HG03025 (cell line): ENCODE results near the gene TNFRSF9.
"Not testable (repeated sequence)": the region's sequence is repeated elsewhere in the genome, so short reads cannot be mapped to it uniquely, and the experiment has no call there.

Experiments
- ATAC-seq: cut with Tn5 transposase; IDR thresholded peaks from one replicate; pipeline ENCODE4 v1.9.1; 2021; ENCODE audit warnings: mild to moderate bottlenecking, moderate library complexity; ENCODE audit not compliant: unreplicated experiment, low FRiP score

TNFRSF9 gene

DNA sequence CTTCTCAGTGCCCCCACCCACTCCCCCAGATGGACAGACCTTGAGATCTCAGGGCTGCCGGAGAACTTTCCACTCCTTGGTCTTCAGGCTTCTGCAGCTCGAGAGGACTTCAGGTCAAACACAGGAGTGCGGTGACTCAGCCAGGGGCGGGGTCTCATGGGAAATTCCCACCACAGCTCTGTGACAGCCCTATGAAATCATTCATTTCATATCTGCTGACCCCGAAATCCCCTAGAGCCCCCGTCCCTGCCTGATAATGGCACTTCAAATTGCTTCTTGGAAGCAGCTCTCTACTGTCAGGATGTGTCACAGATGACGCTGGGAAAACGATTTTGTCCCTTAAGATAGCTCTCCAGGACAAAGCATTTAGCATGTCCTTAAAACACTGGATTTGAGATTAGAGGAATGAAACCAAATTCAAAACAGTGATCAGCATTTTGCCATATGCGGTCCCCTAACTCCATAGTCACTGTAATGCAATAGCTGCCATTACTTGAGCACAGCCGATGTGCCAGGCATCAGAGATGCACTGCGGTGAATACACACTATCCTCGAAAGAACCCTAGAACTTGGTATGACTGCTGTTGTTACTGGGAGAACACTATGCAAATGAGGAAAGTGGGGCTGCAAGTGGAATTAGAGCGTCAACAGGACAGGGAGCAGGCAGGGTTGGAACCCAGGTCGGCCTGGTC lies at the start of gene TNFRSF9:
TNFRSF9 (minus strand) TSS at position 95 of the 692 bp plus-strand sequence. CDS start 845 bp downstream, outside the sequence.
- ATAC-seq, result no peak

DNA sequence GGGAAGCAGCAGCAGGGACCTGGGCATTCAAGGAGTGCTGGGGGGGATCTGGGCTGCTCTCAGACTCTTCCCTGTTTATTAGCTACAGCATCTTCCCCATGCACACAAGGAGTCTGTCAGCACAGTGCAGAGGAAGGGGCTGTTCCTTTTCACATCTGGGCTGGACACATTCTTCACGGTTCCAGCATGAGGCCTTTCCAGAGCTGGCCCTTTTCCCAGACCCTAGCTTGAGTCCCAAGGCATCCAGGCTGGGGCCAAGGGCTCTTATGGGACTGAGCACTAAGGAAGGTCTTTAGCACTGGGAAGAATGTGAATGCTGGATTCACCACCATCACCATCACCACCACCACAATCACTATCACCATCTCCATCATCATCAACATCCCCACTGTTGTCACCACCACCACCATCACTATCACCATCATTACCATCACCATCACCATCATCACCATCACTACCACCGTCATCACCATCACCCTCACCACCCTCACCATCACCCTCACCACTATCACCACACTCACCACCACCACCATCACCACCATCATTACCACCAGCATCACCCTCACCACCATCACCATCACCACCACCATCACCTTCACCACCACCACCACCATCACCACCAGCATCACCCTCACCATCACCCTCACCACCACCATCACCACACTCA lies 49.3 kb upstream of the TNFRSF9 start:
- ATAC-seq, result no peak

DNA sequence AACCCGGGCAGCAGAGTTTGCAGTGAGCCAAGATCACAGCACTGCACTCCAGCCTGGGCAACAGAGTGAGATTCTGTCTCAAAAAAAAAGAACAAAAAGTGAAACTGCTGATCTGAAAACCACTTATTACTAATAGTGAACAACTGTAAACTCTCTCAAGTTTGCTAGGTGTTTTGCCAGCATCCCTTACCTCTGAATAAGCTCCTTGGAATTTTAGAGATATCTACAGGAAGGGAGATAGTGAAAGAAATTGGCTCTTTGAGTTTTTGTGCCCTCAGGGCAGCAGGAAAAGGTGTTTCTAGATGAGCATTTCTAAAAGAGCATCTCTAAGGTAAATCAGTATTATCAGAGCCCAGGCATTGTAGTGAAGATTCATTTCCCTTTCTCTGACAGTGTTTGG lies 47.9 kb upstream of the TNFRSF9 start:
- no peak for ATAC-seq

DNA sequence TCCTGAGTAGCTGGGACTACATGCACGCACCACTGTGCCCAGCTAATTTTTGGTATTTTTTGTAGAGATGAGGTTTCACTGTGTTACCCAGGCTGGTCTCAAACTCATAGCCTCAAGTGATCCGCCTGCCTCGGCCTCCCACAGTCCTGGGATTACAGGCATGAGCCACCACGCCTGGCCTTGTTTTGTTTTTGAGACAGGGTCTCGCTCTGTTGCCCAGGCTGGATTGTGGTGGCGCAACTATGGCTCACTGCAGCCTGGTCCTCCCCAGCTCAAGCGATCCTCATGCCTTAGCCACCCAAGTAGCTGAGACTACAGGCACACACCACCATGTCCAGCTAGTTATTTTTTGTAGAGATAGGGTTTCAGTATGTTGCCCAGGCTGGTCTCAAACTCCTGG lies 46.9 kb upstream of the TNFRSF9 start:
- ATAC-seq, result no peak

DNA sequence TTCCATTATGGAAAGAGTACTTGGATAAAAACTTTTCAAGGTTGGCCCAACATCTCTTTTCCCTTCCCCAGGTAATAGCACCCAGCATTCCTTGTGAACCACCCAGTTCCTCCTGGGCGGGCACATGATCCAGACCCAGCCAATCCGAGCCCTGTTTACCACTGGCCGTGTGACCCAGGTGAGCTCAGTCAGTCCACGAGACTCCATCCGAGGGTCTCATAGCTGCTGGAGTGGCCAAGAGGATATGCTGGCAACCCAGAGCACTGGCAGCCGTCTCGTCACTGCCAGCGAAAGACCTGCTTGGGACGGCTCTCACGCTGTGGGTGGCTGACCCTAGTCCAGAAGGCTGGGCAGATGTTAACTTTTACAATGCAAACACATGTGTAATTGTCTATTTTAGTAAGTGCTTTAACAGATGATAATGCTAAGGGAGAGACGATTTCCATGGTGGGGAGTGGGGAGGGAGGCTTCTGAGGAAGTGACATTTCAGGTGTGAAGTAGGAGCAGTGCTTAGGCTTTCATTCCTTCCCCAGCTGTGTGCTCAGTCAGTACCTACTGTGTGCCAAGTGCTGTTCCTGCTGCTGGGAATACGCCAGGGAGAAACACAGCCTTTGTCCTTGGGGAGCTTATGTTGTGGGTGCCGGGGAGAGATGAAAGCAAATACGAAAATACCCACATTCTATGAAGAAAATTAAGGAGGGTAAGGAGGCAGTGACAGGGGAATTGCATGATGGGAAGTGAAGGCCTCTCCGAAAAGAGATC lies 45.4 kb upstream of the TNFRSF9 start:
- no peak for ATAC-seq

DNA sequence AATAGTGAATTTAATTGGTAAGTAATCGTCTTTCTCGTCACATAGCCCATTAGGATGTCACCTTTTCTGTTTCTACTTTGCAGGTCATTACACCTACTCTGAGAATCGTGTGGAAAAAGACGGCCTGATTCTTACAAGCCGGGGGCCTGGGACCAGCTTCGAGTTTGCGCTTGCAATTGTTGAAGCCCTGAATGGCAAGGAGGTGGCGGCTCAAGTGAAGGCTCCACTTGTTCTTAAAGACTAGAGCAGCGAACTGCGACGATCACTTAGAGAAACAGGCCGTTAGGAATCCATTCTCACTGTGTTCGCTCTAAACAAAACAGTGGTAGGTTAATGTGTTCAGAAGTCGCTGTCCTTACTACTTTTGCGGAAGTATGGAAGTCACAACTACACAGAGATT lies 44.2 kb upstream of the TNFRSF9 start:
- ATAC-seq, result no peak

DNA sequence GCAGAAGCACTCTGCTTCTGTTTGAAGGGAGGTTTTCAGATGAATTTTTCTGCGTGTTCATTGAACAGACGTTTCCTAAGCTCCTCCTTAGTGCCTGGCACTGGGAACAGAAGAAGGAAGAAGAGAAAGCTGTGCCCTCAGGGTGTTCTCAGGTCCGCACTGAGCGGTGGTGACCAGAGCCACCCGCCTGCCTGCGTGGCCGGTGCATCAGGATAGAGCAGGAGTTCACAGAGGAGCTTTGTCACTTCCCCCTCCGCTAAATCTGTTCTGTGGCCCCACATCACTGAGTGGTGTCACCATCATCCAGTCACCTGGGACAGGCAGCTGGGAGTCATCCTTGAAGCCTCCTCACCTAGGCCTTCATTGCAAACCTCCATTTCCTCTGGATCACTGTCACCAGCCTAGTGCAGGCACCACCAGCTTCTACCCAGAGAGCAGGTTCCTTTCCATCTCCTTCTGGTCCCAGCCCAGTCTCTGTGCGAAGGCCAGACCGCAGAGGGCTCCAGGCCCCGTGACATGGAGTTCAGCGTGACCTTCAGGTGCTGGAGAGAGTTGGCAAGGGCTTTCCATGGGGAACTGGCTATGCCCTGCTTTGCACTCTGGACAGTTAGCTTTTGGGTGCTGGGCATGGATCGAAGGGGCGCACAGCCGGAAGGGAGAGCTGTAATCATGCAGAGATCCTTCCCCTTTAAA lies 42.6 kb upstream of the TNFRSF9 start:
- no peak for ATAC-seq

DNA sequence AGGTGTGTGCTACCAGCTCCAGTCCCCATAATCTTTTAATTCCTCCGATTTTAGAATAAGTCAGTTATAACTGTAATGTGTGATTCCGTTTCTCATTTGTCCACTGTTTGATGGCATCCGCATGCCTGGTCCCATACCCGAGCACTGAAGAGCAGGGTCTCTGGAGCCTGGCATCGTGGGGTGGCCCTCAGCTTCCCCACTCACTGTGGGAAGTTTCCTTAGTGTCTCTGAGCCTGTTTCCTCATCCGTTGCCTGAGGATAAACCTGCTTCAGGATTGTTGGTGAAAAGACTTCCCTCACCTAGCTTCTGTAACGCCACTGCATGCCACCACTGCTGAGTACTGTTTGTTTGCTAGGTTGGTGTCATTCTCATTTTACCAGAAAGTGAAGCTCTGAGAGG lies 40.3 kb upstream of the TNFRSF9 start:
- ATAC-seq, result no peak

DNA sequence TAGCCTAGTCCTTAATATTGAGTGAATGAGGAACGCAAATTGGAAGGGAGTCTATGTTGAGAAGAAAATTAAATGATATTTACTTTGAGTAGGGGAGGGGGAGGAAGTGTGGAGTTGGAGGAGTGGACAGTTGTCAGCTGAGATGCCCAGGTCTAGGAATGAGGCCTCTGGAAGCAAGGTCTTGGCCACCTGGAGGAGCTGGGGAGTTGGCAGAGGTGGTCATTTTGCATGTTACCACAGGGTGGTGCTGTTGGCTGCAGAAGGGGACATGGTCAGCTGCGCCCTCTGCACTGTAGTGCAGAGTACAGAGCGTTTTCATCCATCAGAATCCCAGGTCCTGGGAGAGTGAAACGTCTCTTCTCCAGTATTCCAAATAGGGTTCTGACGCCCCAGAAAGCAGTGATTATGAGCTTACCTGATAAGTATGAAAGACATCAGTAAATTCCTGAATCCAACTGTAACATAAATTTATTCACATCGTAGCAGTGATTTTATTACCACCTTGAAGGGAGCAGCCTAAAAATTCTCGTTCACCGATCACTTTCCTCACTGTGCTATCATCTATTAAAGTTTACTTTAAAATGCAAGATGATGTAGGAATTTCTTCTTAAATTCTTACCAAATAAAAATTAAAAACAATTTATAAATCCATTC lies 34.7 kb upstream of the TNFRSF9 start:
- ATAC-seq, result no peak

DNA sequence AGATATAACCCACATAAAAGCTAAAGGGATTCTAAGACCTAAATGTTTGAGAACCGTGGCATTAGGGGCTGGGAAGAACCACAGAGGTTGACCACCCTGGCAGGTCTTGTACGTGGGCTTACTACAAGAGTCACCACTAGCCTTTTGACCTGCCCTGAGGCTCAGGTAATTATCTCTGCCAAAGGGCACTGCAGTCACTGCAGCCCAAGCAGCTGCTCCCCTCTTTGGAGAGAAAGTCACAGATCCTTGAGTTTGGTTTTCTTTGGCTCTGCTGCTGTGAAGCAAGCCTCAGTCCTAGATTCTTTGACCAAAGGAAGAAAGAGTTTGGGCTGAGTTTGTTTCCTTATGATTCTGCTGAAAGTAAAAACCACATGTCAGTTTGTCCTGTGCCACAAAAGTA lies 32.4 kb upstream of the TNFRSF9 start:
- ATAC-seq, result no peak

DNA sequence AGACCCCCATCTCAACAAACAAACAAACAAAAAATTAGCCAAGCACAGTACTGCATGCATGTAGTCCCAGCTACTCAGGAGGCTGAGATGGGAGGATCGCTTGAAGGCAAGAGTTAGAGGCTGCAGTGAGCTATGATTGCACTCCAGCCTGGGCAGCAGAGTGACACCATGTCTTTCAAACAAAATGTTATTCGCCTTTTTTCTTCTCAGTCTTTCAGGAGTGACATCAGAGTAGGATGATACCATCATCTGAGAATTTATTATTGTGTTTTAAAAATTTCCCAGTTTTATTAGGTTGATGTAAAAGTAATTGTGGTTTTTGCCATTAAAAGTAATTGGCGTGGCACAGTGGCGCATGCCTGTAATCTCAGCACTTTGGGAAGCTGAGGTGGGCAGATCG lies 31.6 kb upstream of the TNFRSF9 start:
- ATAC-seq, result no peak

DNA sequence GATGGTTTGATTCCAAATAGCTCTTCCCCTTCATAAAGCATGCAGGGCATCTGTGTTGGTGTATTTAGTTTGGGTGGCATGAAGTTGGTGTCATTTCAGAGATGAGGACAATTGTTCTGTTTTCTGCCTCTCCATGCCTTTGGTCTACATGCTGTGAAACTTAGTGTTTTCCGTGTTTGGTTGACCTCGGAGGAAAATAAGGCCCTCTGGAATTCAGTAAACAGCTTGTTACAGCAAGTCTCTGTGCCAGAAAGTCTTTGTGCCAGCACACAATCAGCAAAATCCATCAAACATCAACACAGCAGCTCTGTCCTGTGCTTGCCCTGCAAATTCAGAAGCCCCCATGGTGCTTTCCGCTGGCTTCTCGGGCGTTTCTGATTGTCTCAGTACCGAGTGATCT lies 30.4 kb upstream of the TNFRSF9 start:
- no peak for ATAC-seq

DNA sequence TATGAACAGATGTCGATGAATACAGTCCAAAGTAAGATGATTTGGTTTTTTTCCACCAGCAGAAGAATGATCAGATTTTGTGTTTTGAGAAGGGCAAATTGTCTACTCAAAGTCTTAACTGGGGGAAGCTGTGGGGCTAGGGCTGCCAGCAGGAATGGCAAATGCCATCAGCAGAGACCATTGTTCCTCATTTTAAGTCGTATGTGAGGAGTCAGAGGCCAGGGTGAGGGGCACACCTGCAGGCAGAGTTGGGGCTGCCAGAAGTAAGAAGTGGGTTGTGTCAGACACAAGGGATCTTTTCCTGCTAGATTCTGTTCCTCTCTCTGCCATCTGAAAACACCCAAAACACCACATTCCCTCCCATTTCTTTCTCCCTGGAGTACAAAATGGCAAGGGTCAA lies 29.6 kb upstream of the TNFRSF9 start:
- no peak for ATAC-seq

DNA sequence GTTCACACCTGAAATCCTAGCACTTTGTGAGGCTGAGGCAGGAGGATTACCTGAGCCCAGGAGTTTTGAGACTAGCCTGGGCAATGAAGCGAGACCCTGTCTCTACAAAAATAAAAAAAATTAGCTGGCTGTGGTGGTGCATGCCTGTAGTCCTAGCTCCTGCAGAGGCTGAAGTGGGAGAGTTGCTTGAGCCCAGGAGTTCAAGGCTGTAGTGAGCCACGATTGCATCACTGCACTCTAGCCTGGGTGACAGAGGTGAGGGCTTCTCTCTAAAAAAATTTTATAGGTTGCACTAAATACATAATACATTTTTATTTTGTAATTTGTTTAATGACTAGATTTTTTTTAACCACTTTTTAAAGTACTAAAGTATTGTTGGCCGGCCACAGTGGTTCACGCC lies 27.0 kb upstream of the TNFRSF9 start:
- no peak for ATAC-seq

DNA sequence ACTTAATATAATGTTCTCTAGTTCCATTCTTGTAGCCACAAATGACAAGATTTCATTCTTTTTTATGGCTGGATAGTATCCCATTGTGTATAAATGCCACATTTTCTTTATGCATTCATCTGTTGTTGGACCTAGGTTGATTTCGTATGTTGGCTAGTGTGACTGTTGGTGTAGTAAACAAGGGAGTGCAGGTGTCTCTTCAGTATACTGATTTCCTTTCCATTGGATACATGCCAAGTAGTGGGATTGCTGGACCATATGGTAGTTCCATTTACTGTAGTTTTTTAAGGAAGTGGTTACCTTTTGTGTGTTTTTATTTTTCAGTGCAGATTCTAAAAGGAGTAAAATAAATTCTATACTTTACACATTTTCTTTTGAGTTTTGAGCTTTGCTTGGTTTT lies 26.6 kb upstream of the TNFRSF9 start:
- ATAC-seq, result no peak

DNA sequence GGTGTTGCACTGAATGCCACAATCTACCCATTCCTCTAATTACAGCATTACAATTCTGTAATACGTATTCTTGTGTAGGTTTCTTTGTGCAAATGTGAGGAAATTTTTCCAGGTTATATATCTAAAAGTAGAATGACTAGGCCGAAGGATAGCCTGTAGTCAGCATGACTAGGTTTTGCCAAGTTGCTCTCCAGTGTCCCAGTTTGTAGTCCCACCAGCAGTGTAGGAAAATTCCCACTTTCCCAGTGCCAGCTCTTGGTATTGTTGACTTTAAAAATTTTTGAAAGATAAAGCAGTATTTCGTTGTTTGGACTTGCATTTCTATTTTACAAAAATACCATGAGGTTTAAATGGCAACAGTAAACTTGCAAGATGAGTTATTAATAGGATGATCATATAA lies 23.8 kb upstream of the TNFRSF9 start:
- ATAC-seq, result no peak

DNA sequence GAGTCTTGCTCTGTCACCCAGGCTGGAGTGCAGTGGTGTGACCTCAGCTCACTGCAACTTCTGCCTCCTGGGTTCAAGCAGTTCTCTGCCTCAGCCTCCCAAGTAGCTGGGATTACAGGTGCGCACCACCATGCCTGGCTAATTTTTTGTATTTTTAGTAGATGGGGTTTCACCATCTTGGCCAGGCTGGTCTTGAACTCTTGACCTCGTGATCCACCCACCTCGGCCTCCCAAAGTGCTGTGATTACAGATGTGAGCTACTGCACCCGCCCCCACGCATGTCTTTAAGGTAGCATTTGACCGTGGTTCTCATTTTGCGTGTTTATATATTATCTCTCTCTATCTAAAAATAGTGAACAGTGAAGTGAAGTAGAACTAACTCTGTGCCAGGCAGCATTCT lies 23.2 kb upstream of the TNFRSF9 start:
- not testable (repeated sequence) for ATAC-seq

DNA sequence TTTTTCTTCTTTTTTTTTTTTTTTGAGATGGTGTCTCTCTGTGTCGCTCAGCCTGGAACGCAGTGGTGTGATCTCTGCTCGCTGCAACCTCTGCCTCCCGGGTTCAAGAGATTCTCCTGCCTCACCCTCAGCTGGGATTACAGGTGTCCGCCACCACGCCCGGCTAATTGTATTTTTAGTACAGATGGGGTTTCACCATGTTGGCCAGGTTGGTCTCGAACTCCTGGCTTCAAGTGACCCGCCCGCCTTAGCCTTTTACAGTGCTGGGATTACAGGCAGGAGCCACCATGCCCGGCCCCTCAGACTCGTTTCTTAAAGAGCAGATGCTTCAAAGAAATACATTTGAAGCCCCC lies 22.7 kb upstream of the TNFRSF9 start:
- not testable (repeated sequence) for ATAC-seq

DNA sequence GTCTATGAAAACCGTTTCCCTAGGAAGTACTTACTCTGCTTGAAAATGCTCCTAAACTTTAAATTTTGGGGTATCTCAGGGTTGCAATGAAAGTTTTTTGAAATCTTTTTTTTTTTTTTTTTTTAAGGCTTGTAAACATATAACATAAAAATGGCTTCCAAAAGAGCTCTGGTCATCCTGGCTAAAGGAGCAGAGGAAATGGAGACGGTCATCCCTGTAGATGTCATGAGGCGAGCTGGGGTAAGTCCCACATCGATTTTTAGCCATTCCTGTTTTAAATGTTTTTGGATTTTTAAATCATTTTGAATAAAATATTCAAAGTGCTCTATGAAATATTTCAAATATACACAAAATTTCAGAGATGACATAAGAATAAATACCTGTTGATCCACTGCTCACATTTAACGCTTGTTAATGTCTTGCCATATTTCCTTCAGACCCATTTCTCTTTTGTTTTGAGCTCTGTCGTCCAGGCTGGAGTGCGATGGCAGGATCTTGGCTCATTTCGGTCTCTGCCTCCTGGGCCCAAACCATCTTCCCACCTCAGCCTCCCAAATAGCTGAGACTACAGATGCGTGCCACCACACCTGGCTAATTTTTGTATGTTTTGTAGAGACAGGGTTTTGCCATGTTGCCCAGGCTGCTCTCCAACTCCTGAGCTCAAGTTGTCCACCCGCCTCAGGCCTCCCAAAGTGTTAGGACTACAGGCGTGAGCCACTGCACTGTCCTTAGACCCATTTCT lies 22.2 kb upstream of the TNFRSF9 start:
- ATAC-seq, result no peak

DNA sequence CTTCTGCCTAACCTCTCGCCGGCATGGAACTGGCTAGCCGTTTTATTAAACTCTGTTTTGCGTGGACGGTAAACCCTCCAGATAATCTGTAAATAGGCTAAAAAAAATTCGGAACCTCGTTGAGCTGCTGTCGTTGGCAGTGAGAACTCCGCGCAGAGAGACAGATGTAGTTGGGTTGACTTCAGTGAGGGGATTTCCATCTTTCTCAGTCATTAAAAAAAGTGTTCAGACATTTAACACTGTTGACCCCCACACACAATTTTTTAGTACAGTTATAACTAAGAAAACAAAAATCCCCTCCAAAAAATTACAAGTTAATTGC lies 21.3 kb upstream of the TNFRSF9 start:
- ATAC-seq, result no peak
